ELR (cell line): ENCODE measurements around the gene ESPNL.

Source experiments
- DNase-seq: peaks from one replicate; pipeline ENCODE4 v3.0.0-alpha.2; 2015; ENCODE audit warnings: low read depth

Gene ESPNL

GRCh38 chr2:238075397-238075796 is 24.7 kb upstream of the ESPNL start:
- DNase-seq: no peak

GRCh38 chr2:238077292-238077691 is 22.8 kb upstream of the ESPNL start:
- DNase-seq: no peak

- no peak for DNase-seq
Observed at GRCh38 chr2:238079874-238080327, 20.2 kb upstream of the ESPNL start.

GRCh38 chr2:238080518-238080917 is 19.6 kb upstream of the ESPNL start:
- DNase-seq: no peak

GRCh38 chr2:238081150-238081549 is 19.0 kb upstream of the ESPNL start:
- DNase-seq: no peak

- no peak for DNase-seq
Observed at GRCh38 chr2:238081561-238081960, 18.6 kb upstream of the ESPNL start.

GRCh38 chr2:238082151-238082550 is 18.0 kb upstream of the ESPNL start:
- no peak for DNase-seq

GRCh38 chr2:238082827-238083226 is 17.3 kb upstream of the ESPNL start:
- no peak for DNase-seq

GRCh38 chr2:238083919-238084318 is 16.2 kb upstream of the ESPNL start:
- DNase-seq: no peak

GRCh38 chr2:238084761-238085160 is 15.4 kb upstream of the ESPNL start:
- DNase-seq: no peak

- DNase-seq: no peak
Observed at GRCh38 chr2:238085899-238086298, 14.2 kb upstream of the ESPNL start.

GRCh38 chr2:238087211-238087610 is 12.9 kb upstream of the ESPNL start:
- DNase-seq: no peak

GRCh38 chr2:238090887-238091286 is 9.3 kb upstream of the ESPNL start:
- no peak for DNase-seq

GRCh38 chr2:238091436-238092060 is 8.6 kb upstream of the ESPNL start:
- no peak for DNase-seq

- no peak for DNase-seq
Observed at GRCh38 chr2:238092486-238093035, 7.6 kb upstream of the ESPNL start.

GRCh38 chr2:238093181-238094140 is 6.7 kb upstream of the ESPNL start:
- no peak for DNase-seq

GRCh38 chr2:238094438-238095022 is 5.6 kb upstream of the ESPNL start:
- DNase-seq: no peak

- DNase-seq: no peak
Observed at GRCh38 chr2:238095143-238095542, 5.0 kb upstream of the ESPNL start.

- DNase-seq: no peak
Observed at GRCh38 chr2:238096311-238097011, 3.7 kb upstream of the ESPNL start.

GRCh38 chr2:238097201-238097987 is 2.7 kb upstream of the ESPNL start:
- DNase-seq: no peak
